Prostate gland (tissue), 2 donors: Measurements from ENCODE around the gene ANO6.

Experiments
- CTCF ChIP-seq, 4 experiments: fragments of 200-600 bp in 2 of 4; fragments of 450-650 bp in 2 of 4; sonication (generic) in 2 of 4; IDR thresholded peaks; 1 replicate in 3 of 4; 2 replicates in 1 of 4; pipeline ENCODE4 v1.5.1; 2016 to 2019; ENCODE audit warnings: antibody characterized with exemption in 4 of 4, mild to moderate bottlenecking in 2 of 4, moderate library complexity in 2 of 4
- POLR2A ChIP-seq: fragments of 450-650 bp; IDR thresholded peaks from one replicate; pipeline ENCODE4 v1.6.1; 2016; ENCODE audit warnings: antibody characterized with exemption, mild to moderate bottlenecking
- POLR2AphosphoS5 ChIP-seq: sonication (generic); formaldehyde crosslinking; IDR thresholded peaks from one replicate; pipeline ENCODE4 v1.6.1; 2017; ENCODE audit warnings: antibody characterized with exemption

- TF ChIP-seq CTCF (IDR thresholded peaks at IDR 0.05): no peak
- no peak for TF ChIP-seq POLR2A
- TF ChIP-seq POLR2AphosphoS5: no peak
Observed at GRCh38 chr12:45276154-45276755, 60.4 kb downstream of the ANO6 start.
